Astrocyte (in vitro differentiated cells and primary cell): ENCODE results near the gene IDH2. TPM values are rescaled to one million over a fixed set of nuclear protein-coding genes. Genes with fewer than 3 reads are reported as not detected.

Experiments
- DNase-seq: peaks from one replicate; pipeline ENCODE4 v3.0.0-alpha.2; 2010; ENCODE audit warnings: low read depth
- FAIRE-seq: peaks from 2 replicates; lab custom pipeline; 2011; peaks lifted over from hg19 to GRCh38; lab: Jason Lieb, UNC
- H2AFZ ChIP-seq: 2 replicates; pipeline ENCODE4 v1.6.0; 2012; ENCODE audit warnings: low read depth, low read length, inconsistent platforms
- H3K27ac ChIP-seq: 2 replicates; pipeline ENCODE4 v1.5.1; 2011; ENCODE audit warnings: low read depth, low read length, inconsistent platforms
- H3K27me3 ChIP-seq: 2 replicates; pipeline ENCODE4 v1.6.0; 2011; ENCODE audit warnings: low read length, inconsistent platforms; ENCODE audit not compliant: insufficient read depth
- H3K36me3 ChIP-seq: 2 replicates; pipeline ENCODE4 v1.5.1; 2011; ENCODE audit warnings: low read length, inconsistent platforms; ENCODE audit not compliant: insufficient read depth
- H3K4me1 ChIP-seq: 2 replicates; pipeline ENCODE4 v1.5.1; 2011; ENCODE audit warnings: low read length, inconsistent platforms; ENCODE audit not compliant: insufficient read depth
- H3K4me2 ChIP-seq: 2 replicates; pipeline ENCODE4 v1.6.0; 2012; ENCODE audit warnings: low read length, inconsistent platforms
- H3K4me3 ChIP-seq: 2 replicates; pipeline ENCODE4 v1.5.1; 2011; ENCODE audit warnings: low read depth, mild to moderate bottlenecking, low read length, inconsistent platforms; ENCODE audit not compliant: insufficient read depth
- H3K79me2 ChIP-seq: 2 replicates; pipeline ENCODE4 v1.6.0; 2012; ENCODE audit warnings: mild to moderate bottlenecking, low read length, inconsistent platforms; ENCODE audit not compliant: insufficient read depth
- H3K9ac ChIP-seq: 2 replicates; pipeline ENCODE4 v1.6.0; 2012; ENCODE audit warnings: mild to moderate bottlenecking, low read length, inconsistent platforms
- H3K9me3 ChIP-seq: 2 replicates; pipeline ENCODE4 v1.5.1; 2012; ENCODE audit warnings: low read depth, mild to moderate bottlenecking, low read length, inconsistent platforms; ENCODE audit not compliant: insufficient read depth
- H4K20me1 ChIP-seq: 2 replicates; pipeline ENCODE4 v1.6.0; 2012; ENCODE audit warnings: low read length, inconsistent platforms; ENCODE audit not compliant: insufficient read depth
- H3K27ac Mint-ChIP-seq: one replicate; pipeline ENCODE4 v1.8.0; 2021; ENCODE audit warnings: mild to moderate bottlenecking, mixed read lengths; ENCODE audit not compliant: unreplicated experiment
- H3K27me3 Mint-ChIP-seq: one replicate; pipeline ENCODE4 v1.8.0; 2021; ENCODE audit warnings: low read depth, mixed read lengths; ENCODE audit not compliant: unreplicated experiment
- H3K36me3 Mint-ChIP-seq: one replicate; pipeline ENCODE4 v1.8.0; 2021; ENCODE audit warnings: low read depth, mixed read lengths; ENCODE audit not compliant: unreplicated experiment
- H3K4me1 Mint-ChIP-seq: one replicate; pipeline ENCODE4 v1.8.0; 2021; ENCODE audit warnings: low read depth, mixed read lengths; ENCODE audit not compliant: unreplicated experiment
- H3K4me3 Mint-ChIP-seq: one replicate; pipeline ENCODE4 v1.8.0; 2021; ENCODE audit warnings: mild to moderate bottlenecking, moderate library complexity, mixed read lengths; ENCODE audit not compliant: unreplicated experiment
- H3K9me3 Mint-ChIP-seq: one replicate; pipeline ENCODE4 v1.8.0; 2021; ENCODE audit warnings: mild to moderate bottlenecking, mixed read lengths; ENCODE audit not compliant: unreplicated experiment
- EZH2 ChIP-seq: IDR thresholded peaks from 2 replicates; pipeline ENCODE4 v1.6.1; 2012; ENCODE audit warnings: mild to moderate bottlenecking, low read length, inconsistent platforms; ENCODE audit not compliant: insufficient read depth
- total RNA-seq: library from RNA; stranded (reverse); gene quantifications from 2 replicates; pipeline ENCODE4 v1.2.1, GENCODE V29; 2021
- TF ChIP-seq, protein P1 (sequence below): IDR thresholded peaks from 2 replicates; pipeline ENCODE4 v1.5.1; 2011; ENCODE audit warnings: low read depth, mild to moderate bottlenecking, inconsistent platforms, low read length, moderate library complexity; ENCODE audit not compliant: insufficient read depth

IDH2 gene
- total RNA-seq, 1 donor from 2014 or later = 76.6 TPM

DNA sequence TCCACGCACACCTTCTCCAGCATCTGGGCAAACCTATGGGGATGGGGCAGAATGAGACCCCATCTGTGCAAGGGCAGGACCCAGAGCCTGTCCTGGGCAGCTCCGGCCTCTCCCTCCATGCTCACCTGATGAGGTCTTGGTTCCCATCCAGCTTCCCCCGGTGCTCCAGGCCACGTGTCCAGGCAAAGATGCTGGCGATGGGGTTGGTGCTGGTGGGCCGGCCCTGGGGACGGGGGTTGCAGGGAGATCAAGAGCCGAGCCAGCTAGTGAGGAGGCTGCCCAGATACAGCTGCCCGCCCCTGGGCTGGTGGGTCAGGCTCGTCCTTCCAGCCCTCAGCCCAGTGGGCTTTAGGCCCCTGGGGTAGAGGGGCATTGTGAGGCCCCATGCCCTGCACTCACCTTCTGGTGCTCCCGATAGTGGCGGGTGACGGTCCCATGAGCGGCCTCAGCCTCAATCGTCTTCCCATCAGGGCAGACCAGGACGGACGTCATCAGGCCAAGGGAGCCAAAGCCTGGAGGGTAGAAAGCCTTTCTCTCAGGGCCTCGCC, 17.3 kb downstream of the IDH2 start:
- peaks cover 11% of the 10 kb centered on the region for H3K36me3 ChIP-seq
- H3K9me3 Mint-ChIP-seq = no peaks in the 10 kb centered on the region
- no peaks in the 10 kb centered on the region for H3K27me3 Mint-ChIP-seq
- H3K27ac ChIP-seq = no peak overlapping the region
- H3K4me3 Mint-ChIP-seq = no peak overlapping the region
- peaks cover 17% of the 10 kb centered on the region for H4K20me1 ChIP-seq
- H3K36me3 Mint-ChIP-seq = peaks cover 24% of the 10 kb centered on the region
- TF ChIP-seq, protein P1, sequence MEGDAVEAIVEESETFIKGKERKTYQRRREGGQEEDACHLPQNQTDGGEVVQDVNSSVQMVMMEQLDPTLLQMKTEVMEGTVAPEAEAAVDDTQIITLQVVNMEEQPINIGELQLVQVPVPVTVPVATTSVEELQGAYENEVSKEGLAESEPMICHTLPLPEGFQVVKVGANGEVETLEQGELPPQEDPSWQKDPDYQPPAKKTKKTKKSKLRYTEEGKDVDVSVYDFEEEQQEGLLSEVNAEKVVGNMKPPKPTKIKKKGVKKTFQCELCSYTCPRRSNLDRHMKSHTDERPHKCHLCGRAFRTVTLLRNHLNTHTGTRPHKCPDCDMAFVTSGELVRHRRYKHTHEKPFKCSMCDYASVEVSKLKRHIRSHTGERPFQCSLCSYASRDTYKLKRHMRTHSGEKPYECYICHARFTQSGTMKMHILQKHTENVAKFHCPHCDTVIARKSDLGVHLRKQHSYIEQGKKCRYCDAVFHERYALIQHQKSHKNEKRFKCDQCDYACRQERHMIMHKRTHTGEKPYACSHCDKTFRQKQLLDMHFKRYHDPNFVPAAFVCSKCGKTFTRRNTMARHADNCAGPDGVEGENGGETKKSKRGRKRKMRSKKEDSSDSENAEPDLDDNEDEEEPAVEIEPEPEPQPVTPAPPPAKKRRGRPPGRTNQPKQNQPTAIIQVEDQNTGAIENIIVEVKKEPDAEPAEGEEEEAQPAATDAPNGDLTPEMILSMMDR = no peak
- no peak for TF ChIP-seq EZH2
- peaks cover 2% of the 10 kb centered on the region for H3K4me1 Mint-ChIP-seq
- H3K9me3 ChIP-seq = no peaks in the 10 kb centered on the region
- H3K27ac Mint-ChIP-seq = no peak overlapping the region
- FAIRE-seq (no peak), DNase-seq (no peak)
- no peak overlapping the region for H3K9ac ChIP-seq
- H2AFZ ChIP-seq = no peak overlapping the region
- H3K27me3 ChIP-seq = no peaks in the 10 kb centered on the region
- no peak overlapping the region for H3K4me2 ChIP-seq
- H3K4me3 ChIP-seq = no peak overlapping the region
- H3K79me2 ChIP-seq = no peaks in the 10 kb centered on the region
- H3K4me1 ChIP-seq = no peaks in the 10 kb centered on the region

DNA sequence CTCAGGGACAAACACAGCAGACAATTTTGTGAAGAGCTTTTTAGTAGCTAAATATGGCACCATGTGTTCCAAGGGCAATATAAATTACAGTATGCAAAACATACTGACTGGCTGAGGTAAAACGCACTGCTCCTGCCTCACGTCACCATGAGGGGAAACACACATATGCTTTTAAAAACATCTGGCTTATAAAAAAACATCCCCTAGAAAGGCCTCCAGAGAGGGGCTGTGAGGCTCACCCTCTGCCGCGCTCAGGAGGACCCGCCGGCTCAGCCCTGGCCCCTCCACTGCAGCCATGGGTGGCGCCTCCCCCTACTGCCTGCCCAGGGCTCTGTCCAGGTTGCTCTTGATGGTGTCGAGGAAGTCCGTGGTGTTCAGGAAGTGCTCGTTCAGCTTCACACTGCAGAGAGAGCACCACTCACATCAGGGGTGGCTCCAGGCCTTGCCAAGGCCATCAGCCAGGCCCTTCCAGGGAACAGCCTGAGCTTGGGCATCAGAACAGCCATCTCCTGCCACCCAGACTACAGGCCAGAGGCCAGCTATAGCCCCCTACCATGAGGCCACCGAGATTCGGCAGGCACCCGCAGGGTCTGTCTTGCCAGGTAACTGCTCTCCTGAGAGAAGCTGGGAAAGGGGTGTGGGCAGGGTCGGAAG, 18.2 kb downstream of the IDH2 start:
- no peak for DNase-seq
- Mint-ChIP-seq H3K4me3 (no peak overlapping the region), H3K27ac (no peak overlapping the region), H3K4me1 (peaks cover 2% of the 10 kb centered on the region), H3K36me3 (peaks cover 20% of the 10 kb centered on the region), H3K27me3 (no peaks in the 10 kb centered on the region), H3K9me3 (no peaks in the 10 kb centered on the region)
- no peaks in the 10 kb centered on the region for H3K9me3 ChIP-seq
- H3K4me2 ChIP-seq = no peak overlapping the region
- H2AFZ ChIP-seq = no peak overlapping the region
- no peak overlapping the region for H3K4me3 ChIP-seq
- no peaks in the 10 kb centered on the region for H3K4me1 ChIP-seq
- peaks cover 11% of the 10 kb centered on the region for H3K36me3 ChIP-seq
- FAIRE-seq = no peak
- peaks cover 14% of the 10 kb centered on the region for H4K20me1 ChIP-seq
- H3K27ac ChIP-seq = no peak overlapping the region
- H3K9ac ChIP-seq = no peak overlapping the region
- TF ChIP-seq EZH2 = no peak
- TF ChIP-seq, protein P1 = no peak
- no peaks in the 10 kb centered on the region for H3K79me2 ChIP-seq
- no peaks in the 10 kb centered on the region for H3K27me3 ChIP-seq

DNA sequence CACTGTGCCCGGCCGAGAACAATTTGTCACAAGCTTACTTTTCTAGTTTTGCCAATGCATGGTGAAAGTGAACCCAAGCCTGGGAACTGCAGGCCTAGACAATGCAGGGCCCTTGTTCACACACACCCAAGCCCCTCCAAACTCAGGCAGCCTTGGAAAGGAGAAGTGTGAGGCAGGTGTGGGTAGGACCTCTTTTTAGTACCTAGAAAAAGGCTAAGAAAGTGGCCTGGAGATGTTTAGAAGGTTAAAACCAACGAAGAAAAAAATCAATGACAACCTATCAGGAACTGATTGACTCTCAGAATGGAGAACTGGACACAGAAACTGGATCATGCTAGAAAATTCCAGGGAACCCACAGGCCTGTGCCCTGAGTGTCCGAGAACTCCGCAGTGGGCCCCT, 18.8 kb downstream of the IDH2 start:
- FAIRE-seq (no peak), DNase-seq (no peak)
- H3K36me3 ChIP-seq = peaks cover 11% of the 10 kb centered on the region
- H3K36me3 Mint-ChIP-seq = peaks cover 24% of the 10 kb centered on the region
- H3K4me1 ChIP-seq = no peaks in the 10 kb centered on the region
- no peaks in the 10 kb centered on the region for H3K9me3 Mint-ChIP-seq
- H3K27me3 ChIP-seq = no peaks in the 10 kb centered on the region
- peaks cover 2% of the 10 kb centered on the region for H3K4me1 Mint-ChIP-seq
- no peak overlapping the region for H3K9ac ChIP-seq
- no peak overlapping the region for H2AFZ ChIP-seq
- no peaks in the 10 kb centered on the region for H3K79me2 ChIP-seq
- no peak overlapping the region for H3K4me3 Mint-ChIP-seq
- no peaks in the 10 kb centered on the region for H3K27me3 Mint-ChIP-seq
- H3K9me3 ChIP-seq = no peaks in the 10 kb centered on the region
- H3K27ac Mint-ChIP-seq = peak overlapping the region; percentile 53
- no peak for TF ChIP-seq EZH2
- TF ChIP-seq, protein P1 = no peak
- no peak overlapping the region for H3K27ac ChIP-seq
- H3K4me2 ChIP-seq = no peak overlapping the region
- H4K20me1 ChIP-seq = peaks cover 14% of the 10 kb centered on the region
- no peak overlapping the region for H3K4me3 ChIP-seq
